T47D (cell line): ENCODE results near the gene KRT6B.
"Not testable (repeated sequence)": the region's sequence is repeated elsewhere in the genome, so short reads cannot be mapped to it uniquely, and the experiment has no call there.

Experiments used
- DNase-seq, 2 experiments: peaks; one replicate each; pipeline versions ENCODE4 v3.0.0 to v3.0.0-alpha.2; 2011 to 2012; ENCODE audit warnings: low read depth in 1 of 2, low spot score in 1 of 2
- JUND ChIP-seq: IDR thresholded peaks from 2 replicates; pipeline ENCODE4 v1.6.1; 2012; ENCODE audit warnings: low read depth
- in situ Hi-C: cut with HindIII; loops from 2 replicates; pipeline ENCODE4 v1.10.0; 2016; ENCODE audit warnings: low sequenced_read_pairs, low pct_unique_long_range_greater_than_20kb

The KRT6B gene

GRCh38 chr12:52426034-52426433, 25.9 kb downstream of the KRT6B start:
- DNase-seq = no peak
- in situ Hi-C loops = no loop called here
- no peak for TF ChIP-seq JUND

GRCh38 chr12:52425466-52425865, 26.5 kb downstream of the KRT6B start:
- TF ChIP-seq JUND = no peak
- no peak for DNase-seq
- in situ Hi-C loops = no loop called here

- DNase-seq = no peak
- TF ChIP-seq JUND = no peak
- in situ Hi-C loops = no loop called here
Measured at GRCh38 chr12:52423661-52424500, 28.1 kb downstream of the KRT6B start.

GRCh38 chr12:52423035-52423434, 28.9 kb downstream of the KRT6B start:
- TF ChIP-seq JUND = no peak
- in situ Hi-C loops = no loop called here
- peak in 1 of 2 experiments; percentile 33 for DNase-seq

GRCh38 chr12:52419656-52420055, 32.3 kb downstream of the KRT6B start:
- DNase-seq = no peak
- TF ChIP-seq JUND = no peak
- in situ Hi-C loops = no loop called here

GRCh38 chr12:52418576-52419110, 33.3 kb downstream of the KRT6B start:
- TF ChIP-seq JUND = no peak
- no peak for DNase-seq
- in situ Hi-C loops = no loop called here

- in situ Hi-C loops = no loop called here
- TF ChIP-seq JUND = no peak
- peak in 1 of 2 experiments; percentile 51 for DNase-seq
Measured at GRCh38 chr12:52417740-52418139, 34.2 kb downstream of the KRT6B start.

GRCh38 chr12:52416795-52417194, 35.2 kb downstream of the KRT6B start:
- no peak for DNase-seq
- no peak for TF ChIP-seq JUND
- in situ Hi-C loops = no loop called here

GRCh38 chr12:52415870-52416750, 35.8 kb downstream of the KRT6B start:
- no peak for TF ChIP-seq JUND
- in situ Hi-C loops = no loop called here
- DNase-seq = no peak

GRCh38 chr12:52414936-52415335, 37.0 kb downstream of the KRT6B start:
- in situ Hi-C loops = no loop called here
- no peak for DNase-seq

GRCh38 chr12:52413782-52414345, 38.1 kb downstream of the KRT6B start:
- DNase-seq = no peak
- in situ Hi-C loops = no loop called here

More at GRCh38 chr12:52414936-52415335, 37.0 kb downstream of the KRT6B start:
- TF ChIP-seq JUND = no peak

GRCh38 chr12:52413202-52413601, 38.7 kb downstream of the KRT6B start:
- DNase-seq = no peak
- TF ChIP-seq JUND = no peak
- in situ Hi-C loops = no loop called here

More at GRCh38 chr12:52413782-52414345, 38.1 kb downstream of the KRT6B start:
- TF ChIP-seq JUND = no peak

GRCh38 chr12:52411815-52412214, 40.1 kb downstream of the KRT6B start:
- no peak for DNase-seq
- TF ChIP-seq JUND = no peak
- in situ Hi-C loops = no loop called here

- DNase-seq, in situ Hi-C loops: not testable (repeated sequence)
Measured at GRCh38 chr12:52410589-52411248, 41.2 kb downstream of the KRT6B start.
